Activated T-helper 1 cell treated with anti-CD3 and anti-CD28 coated beads, Interleukin-12 subunit alpha, Interleukin-12 subunit beta, Interleukin-2, Interleukin-4 antibody, amounts not matched to agents 30 ng/mL and 10 ng/mL and 1 ng/mL, durations not matched to agents 14 hours and 24 hours and 36 hours (primary cell): ENCODE results near the gene OTUD5. TPM values are rescaled to one million over a fixed set of nuclear protein-coding genes. Genes with fewer than 3 reads are reported as not detected.

Experiments used
- DNase-seq: peaks from one replicate; pipeline ENCODE4 v3.0.0; 2021; ENCODE audit warnings: low spot score
- H3K27ac Mint-ChIP-seq: one replicate; pipeline ENCODE4 v1.8.0; 2021; ENCODE audit warnings: mild to moderate bottlenecking, mixed read lengths
- H3K27me3 Mint-ChIP-seq: one replicate; pipeline ENCODE4 v1.8.0; 2022; ENCODE audit warnings: mild to moderate bottlenecking, moderate library complexity, mixed read lengths; ENCODE audit not compliant: insufficient read depth
- H3K36me3 Mint-ChIP-seq: one replicate; pipeline ENCODE4 v1.8.0; 2021; ENCODE audit warnings: low read depth, mixed read lengths
- H3K4me1 Mint-ChIP-seq: one replicate; pipeline ENCODE4 v1.8.0; 2021; ENCODE audit warnings: low read depth, mixed read lengths
- H3K4me3 Mint-ChIP-seq: one replicate; pipeline ENCODE4 v1.8.0; 2021; ENCODE audit warnings: mild to moderate bottlenecking, moderate library complexity, mixed read lengths
- H3K9me3 Mint-ChIP-seq: one replicate; pipeline ENCODE4 v1.8.0; 2021; ENCODE audit warnings: mixed read lengths
- intact Hi-C: fragments of 100-400 bp; cut with micrococcal nuclease; formaldehyde crosslinking; loops from one replicate; pipeline ENCODE4 v1.15.1; 2024
- total RNA-seq: library from RNA; stranded (reverse); gene quantifications from 2 replicates; pipeline ENCODE4 v1.2.3, GENCODE V29; 2022

The OTUD5 gene
- total RNA-seq, 1 donor from 2014 or later, result 84.1 TPM

DNA sequence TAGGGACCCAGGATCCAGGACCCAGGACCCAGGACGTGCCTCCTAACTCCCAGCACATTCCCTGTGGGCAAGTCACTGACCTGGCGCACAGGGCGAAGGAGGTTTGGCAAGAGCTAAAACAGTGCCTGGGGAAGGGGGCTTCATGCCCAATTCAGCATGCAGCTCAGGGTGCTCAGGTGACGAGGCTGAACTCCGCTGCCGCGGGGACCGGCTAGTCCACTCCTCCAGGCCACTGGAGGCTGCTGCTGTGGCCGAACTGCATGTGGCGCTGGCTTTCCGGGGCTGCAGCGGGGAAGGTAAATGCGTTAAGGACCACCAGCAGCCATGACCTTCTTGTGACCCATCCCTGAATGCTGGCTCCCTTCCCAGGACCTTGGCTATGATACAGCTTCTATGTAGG, 33.6 kb downstream of the OTUD5 start:
- H3K9me3 Mint-ChIP-seq, result no peaks in the 10 kb centered on the region
- peaks cover 28% of the 10 kb centered on the region for H3K4me1 Mint-ChIP-seq
- H3K27ac Mint-ChIP-seq, result peak overlapping the region; percentile 57
- H3K4me3 Mint-ChIP-seq, result no peak overlapping the region
- DNase-seq, result no peak
- intact Hi-C loops, result no loop called here
- H3K36me3 Mint-ChIP-seq, result peaks cover 34% of the 10 kb centered on the region
- no peaks in the 10 kb centered on the region for H3K27me3 Mint-ChIP-seq

DNA sequence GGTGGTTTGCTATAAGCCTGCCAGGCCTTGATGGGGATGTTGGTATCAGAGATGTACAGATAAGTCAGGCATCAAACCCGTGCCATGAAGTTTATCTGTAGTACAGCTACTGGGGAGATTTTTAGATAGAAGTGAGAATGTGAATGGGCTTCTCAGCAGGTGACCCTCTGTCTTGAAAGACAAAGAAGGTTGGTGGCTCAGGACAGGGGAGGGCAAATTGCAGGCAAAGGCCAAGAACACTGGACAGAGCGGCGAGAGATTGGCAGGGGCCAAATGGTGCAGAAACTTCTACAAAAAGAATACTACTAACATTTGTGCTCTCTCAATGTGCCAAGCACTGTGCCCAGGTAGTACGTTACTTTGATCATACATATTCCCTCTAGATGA, 36.7 kb downstream of the OTUD5 start:
- Mint-ChIP-seq H3K27ac (peak overlapping the region; percentile 97), H3K27me3 (no peaks in the 10 kb centered on the region), H3K4me1 (peaks cover 32% of the 10 kb centered on the region), H3K36me3 (peaks cover 43% of the 10 kb centered on the region), H3K4me3 (peak overlapping the region; percentile 98), H3K9me3 (no peaks in the 10 kb centered on the region)
- no peak for DNase-seq
- intact Hi-C loops, result no loop called here

DNA sequence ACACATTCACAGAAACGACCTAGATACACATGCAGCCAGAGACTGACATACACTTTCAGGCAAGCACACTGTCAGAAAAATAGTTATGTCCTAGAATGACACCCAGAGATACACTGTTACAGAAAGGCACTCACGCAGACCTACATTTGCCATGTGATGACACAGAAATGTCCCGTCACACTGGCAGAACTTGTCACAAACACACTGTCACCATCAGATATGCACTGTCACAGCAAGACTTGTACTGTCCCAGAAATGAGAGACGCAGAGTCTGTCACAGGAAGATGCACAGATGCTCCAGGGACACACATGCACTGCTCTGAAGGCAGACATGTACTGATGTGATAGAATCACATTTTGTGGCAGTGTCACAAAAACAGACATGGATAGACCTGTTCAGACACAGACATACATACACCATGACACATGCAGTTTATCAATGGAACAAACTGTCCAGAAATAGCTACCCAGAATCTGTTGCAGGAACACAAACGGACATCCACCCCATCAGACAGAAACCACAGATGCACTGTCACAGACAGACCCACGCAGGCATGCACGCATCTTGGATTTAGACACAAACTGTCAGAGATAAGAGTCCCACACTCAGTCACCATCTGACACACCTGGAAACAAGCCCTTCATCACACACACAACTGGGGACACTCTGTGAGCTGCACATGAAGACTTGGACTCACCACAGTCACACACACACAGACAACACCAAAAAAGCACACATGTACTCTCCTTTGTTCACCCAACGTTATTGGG, 37.3 kb downstream of the OTUD5 start:
- Mint-ChIP-seq H3K4me3 (peak overlapping the region; percentile 98), H3K27me3 (no peaks in the 10 kb centered on the region), H3K36me3 (peaks cover 42% of the 10 kb centered on the region), H3K27ac (peak overlapping the region; percentile 97), H3K4me1 (peaks cover 29% of the 10 kb centered on the region), H3K9me3 (no peaks in the 10 kb centered on the region)
- intact Hi-C loops, result loop anchor here (1.0 to 10.0 kb wide), 10 partner anchors 17 to 398 kb away; partner anchors contain the start of genes EBP, GRIPAP1, HDAC6 and MAGIX
- no peak for DNase-seq

DNA sequence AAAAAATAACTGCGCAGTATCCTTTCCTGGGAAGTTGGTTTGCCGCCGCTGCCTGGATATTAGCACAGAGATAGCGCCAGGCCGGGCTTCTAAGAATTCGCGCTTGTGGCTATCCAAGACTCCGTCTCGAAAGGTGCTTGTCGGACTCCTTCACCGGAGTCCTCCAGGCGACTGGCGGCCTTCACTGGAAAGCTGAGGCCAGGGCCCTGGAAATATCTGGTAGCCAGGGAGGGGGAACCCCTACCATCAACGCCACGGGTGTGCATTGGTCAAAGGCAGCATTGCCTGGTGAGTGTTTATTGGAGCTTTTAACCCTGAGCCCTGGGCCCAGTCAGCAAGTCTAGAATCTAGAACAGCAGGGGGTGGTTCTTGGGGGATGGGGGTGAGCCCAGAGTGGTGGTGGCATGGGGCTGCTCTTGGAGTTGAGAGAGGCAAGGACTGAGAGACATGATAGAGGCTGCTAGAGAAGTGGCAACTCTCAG, 38.0 kb downstream of the OTUD5 start:
- peak overlapping the region; percentile 98 for H3K4me3 Mint-ChIP-seq
- intact Hi-C loops, result loop anchor here (1.0 to 10.0 kb wide), 10 partner anchors 18 to 397 kb away; partner anchors contain the start of genes EBP, GRIPAP1, HDAC6 and MAGIX
- H3K9me3 Mint-ChIP-seq, result no peaks in the 10 kb centered on the region
- H3K36me3 Mint-ChIP-seq, result peaks cover 47% of the 10 kb centered on the region
- H3K27me3 Mint-ChIP-seq, result no peaks in the 10 kb centered on the region
- H3K27ac Mint-ChIP-seq, result peak overlapping the region; percentile 97
- no peak for DNase-seq
- H3K4me1 Mint-ChIP-seq, result peaks cover 34% of the 10 kb centered on the region

DNA sequence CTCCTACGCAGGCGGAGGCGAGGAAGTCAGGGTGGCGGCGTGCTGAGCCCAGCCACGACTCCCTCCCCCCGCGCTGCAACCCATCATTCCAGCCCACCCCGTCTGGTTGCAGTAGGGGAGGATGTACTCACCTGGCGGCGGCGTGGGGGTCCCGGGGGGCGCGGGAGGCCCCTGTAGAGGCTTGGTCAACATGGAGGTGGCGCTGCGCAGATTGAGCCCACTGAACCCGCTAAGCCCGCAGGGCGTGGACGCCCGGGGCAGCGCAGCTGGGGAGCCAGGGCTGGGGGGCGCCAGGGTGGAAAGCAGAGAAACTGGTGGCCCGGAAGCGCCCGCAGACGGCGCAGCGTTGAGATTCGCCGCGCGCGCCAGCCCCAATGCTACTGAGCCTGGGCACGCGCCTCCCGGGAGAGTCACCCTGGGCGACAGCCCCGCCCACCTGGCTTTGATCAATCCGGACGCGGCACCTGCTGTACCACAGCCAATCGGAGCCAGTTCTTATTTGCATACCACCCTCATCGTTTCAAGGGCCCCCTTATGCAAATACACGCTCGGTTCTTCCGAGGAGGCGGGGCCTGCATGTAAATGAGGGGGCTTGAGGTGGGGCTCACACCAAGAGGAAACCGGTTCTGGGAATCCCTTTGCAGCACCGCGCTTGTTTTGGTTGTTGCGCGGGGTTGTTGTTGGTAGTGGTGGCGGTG, 38.6 kb downstream of the OTUD5 start, which contains the start of gene PIM2:
TSS of gene PIM2 (minus strand) at position 382 of the 698 bp plus-strand sequence. CDS start at position 192, 190 bp downstream.
- no peaks in the 10 kb centered on the region for H3K9me3 Mint-ChIP-seq
- H3K36me3 Mint-ChIP-seq, result peaks cover 48% of the 10 kb centered on the region
- peaks cover 34% of the 10 kb centered on the region for H3K4me1 Mint-ChIP-seq
- intact Hi-C loops, result loop anchor here (1.0 to 10.0 kb wide), 10 partner anchors 19 to 396 kb away; partner anchors contain the start of genes EBP, GRIPAP1, HDAC6 and MAGIX
- peak within 1 kb of the TSS; percentile 97 for H3K27ac Mint-ChIP-seq
- H3K27me3 Mint-ChIP-seq, result no peaks in the 10 kb centered on the region
- peak; percentile 89 for DNase-seq
- peak within 1 kb of the TSS; percentile 98 for H3K4me3 Mint-ChIP-seq

DNA sequence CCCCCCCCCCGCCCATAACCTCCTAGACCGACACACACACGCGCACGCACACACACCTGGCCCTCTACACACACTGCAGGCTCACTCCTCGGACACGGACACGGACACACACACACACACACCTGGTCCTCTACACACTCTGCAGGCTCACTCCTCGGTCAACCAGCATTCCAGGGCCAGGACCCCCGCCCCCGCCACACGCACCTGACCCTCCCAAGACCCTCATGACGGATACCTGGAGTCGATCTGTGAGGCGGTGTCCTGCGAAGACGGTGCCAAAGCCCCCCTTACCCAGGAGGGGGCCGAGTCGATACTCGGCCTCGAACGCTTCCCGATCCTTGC, 39.1 kb downstream of the OTUD5 start:
- H3K27ac Mint-ChIP-seq, result peak overlapping the region; percentile 97
- DNase-seq, result no peak
- peaks cover 53% of the 10 kb centered on the region for H3K36me3 Mint-ChIP-seq
- intact Hi-C loops, result loop anchor here (5.0 to 10.0 kb wide), 4 partner anchors 84 to 396 kb away; partner anchors contain the start of genes EBP, GRIPAP1 and MAGIX
- peak overlapping the region; percentile 98 for H3K4me3 Mint-ChIP-seq
- no peaks in the 10 kb centered on the region for H3K27me3 Mint-ChIP-seq
- H3K9me3 Mint-ChIP-seq, result no peaks in the 10 kb centered on the region
- H3K4me1 Mint-ChIP-seq, result peaks cover 35% of the 10 kb centered on the region

DNA sequence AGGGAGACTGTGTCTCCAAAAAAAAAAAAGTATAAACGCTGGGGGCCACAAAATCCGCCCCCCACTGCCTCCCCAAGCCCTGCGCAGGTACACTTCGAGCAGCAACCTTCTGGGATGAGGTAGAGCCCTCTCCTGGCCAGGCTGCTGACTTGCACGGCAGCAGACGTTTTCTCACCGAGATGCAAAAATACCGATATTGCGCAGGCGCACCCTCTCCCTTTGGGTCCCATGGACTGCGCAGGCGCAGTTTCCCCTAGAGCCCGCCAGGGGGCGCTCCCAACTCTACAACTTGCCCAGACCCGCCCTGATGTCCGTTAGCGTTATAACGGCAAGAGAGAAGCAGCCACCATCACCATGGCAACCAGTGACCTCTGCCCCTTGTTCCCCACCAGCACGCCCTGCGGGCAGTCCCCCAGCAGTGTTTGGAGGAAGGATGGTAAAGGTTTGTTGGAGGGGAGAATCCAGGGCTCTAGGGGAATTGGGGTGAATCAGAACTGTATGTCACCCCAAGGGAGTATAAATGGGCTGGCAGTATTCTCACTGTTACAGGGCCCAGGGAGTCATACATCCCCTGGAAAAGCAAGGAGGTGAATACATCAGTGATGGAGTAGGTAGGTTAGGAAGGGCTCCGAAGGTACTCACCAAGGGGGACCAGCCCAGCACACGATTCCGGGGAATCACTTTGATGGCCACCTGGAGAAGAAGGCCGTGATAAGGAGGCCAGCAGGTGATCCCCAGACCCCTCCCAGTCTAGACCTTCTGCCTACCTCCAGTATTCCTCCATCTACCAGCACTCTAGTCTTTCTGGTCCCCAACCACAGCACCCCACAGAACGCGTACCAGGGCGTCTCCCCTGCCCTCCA, 40.0 kb downstream of the OTUD5 start:
- intact Hi-C loops, result loop anchor here (1.0 to 10.0 kb wide), 7 partner anchors 26 to 395 kb away; partner anchors contain the start of genes EBP, GRIPAP1, MAGIX and SUV39H1
- peak overlapping the region; percentile 98 for H3K4me3 Mint-ChIP-seq
- H3K4me1 Mint-ChIP-seq, result peaks cover 35% of the 10 kb centered on the region
- no peaks in the 10 kb centered on the region for H3K27me3 Mint-ChIP-seq
- peak overlapping the region; percentile 97 for H3K27ac Mint-ChIP-seq
- peaks cover 56% of the 10 kb centered on the region for H3K36me3 Mint-ChIP-seq
- no peaks in the 10 kb centered on the region for H3K9me3 Mint-ChIP-seq
- peak; percentile 87 for DNase-seq

DNA sequence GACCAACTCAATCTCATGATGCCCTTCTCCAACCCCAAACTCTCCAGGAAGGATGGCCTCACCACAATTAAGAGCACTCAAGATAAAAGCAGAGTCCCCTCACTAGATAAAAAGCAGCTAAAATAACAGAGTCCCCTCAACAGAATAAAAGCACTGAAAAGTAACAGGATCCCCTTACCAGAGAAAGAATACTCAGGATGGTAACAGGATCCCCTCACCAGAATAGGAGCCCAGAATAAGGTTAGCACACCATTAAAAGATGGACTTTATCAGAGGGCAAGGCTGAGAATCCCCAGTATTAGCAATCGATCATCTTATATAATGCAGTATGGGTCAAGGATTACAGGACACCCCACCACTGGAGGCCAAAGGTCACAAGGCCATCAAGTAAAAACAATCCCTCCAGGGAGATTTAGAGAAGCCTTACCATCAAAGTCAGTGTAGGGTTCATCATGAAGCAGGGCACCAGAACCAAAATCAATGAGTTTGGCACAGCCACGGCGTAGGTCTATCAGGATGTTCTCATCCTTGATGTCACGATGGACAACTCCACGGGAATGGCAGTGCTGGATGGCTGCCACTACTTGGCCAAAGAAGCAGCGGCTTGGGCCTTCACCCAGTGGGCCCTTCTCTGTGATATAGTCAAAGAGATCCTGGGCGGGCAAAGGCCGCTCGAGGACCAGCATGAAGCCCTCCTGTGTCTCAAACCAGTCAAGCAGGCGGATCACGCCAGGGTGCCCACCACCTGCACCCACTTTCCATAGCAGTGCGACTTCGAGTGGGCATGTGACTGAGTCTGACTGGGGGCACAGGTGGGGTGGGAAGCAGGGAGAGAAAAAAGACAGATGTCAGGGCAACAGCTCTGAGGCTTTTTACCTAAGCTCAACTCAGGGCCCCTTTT, 42.6 kb downstream of the OTUD5 start:
- peaks cover 45% of the 10 kb centered on the region for H3K4me1 Mint-ChIP-seq
- no peak for DNase-seq
- intact Hi-C loops, result loop anchor here (5.0 to 10.0 kb wide), 4 partner anchors 87 to 393 kb away; partner anchors contain the start of genes EBP, GRIPAP1 and MAGIX
- H3K9me3 Mint-ChIP-seq, result no peaks in the 10 kb centered on the region
- H3K27ac Mint-ChIP-seq, result peak overlapping the region; percentile 52
- H3K36me3 Mint-ChIP-seq, result peaks cover 53% of the 10 kb centered on the region
- no peaks in the 10 kb centered on the region for H3K27me3 Mint-ChIP-seq
- H3K4me3 Mint-ChIP-seq, result peak overlapping the region; percentile 98

DNA sequence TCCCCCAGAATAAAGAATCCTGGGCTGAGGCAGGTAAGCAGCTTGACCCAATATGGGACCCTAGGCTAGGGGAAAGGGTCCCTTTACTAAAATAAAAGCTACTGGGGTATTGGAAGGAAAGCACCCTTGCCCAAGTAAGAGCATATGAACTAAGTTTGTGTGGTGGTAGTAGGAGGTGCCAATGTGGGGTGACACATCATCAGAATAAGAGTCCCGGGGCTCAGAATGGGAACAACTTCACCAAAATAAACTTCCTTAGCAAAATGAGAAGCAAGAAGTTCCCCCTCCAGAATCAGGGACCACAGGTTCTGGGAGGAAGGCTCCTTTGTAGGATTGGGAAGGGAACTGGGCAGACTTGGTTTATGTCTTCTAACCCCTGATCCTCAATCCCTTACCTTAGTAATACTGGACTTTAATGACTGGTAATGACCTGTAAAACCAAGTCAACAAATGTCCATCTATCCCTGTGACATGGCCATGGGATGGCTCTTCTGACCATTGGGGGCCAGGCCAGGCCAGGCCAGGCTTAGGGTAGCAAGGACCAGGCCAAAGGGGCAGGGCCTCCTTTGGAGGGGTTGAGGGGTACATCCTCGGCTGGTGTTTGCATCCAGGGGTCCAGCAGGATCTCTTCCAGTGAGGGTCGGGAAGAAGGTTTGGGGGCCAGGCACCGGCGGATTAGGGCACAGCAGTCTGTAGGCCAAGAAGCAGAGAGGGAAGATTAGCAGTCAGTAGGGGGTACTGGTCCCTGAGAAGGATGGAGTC, 43.6 kb downstream of the OTUD5 start:
- H3K27ac Mint-ChIP-seq, result peak overlapping the region; percentile 81
- no peaks in the 10 kb centered on the region for H3K27me3 Mint-ChIP-seq
- H3K9me3 Mint-ChIP-seq, result no peaks in the 10 kb centered on the region
- peaks cover 40% of the 10 kb centered on the region for H3K4me1 Mint-ChIP-seq
- peak overlapping the region; percentile 98 for H3K4me3 Mint-ChIP-seq
- no peak for DNase-seq
- intact Hi-C loops, result loop anchor here (10.0 kb wide), 1 partner anchor 251 kb away; the partner anchor contains the start of gene MAGIX
- H3K36me3 Mint-ChIP-seq, result peaks cover 50% of the 10 kb centered on the region

DNA sequence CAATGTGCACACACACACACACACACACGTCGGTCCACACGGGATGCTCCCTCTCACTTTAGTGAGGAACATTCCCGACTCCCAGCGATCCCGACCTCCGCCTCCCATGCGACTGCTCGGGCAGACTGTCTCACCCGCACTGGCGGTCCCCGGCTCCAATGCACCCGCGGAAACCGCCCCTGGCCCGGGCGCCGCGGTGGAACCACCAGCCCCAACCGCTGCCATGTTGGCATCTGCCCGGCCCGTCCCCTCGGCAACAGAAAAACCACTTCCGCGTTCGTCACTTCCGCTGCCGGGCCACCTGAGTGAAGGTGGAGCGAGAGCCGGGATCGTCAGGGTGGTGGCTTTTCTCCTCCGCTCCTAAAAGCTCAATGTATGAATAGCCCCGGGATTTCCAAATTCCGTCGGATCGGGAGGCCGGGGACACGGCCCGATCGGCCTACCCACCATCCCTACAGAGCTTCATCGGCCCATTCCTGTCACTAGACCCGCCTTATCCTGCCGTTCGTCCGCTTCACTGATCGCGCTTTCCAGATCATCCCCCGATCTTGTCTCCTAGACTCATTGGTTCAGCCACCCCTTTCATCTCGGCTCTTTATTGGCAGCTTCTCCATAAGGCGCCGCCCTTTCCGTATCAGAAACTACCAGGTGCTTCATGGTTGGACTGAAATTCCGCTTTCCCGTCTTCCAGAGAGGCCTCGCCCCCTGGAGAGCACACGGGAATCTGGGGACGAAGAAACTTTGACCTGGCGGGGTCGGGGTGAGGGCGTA, 45.8 kb downstream of the OTUD5 start, which contains the start of gene SLC35A2:
TSS of gene SLC35A2 (minus strand) at position 235 of the 771 bp plus-strand sequence. CDS start at position 225, 10 bp downstream.
- peak within 1 kb of the TSS; percentile 98 for H3K4me3 Mint-ChIP-seq
- intact Hi-C loops, result loop anchor here (1.0 to 10.0 kb wide), 3 partner anchors 14 to 253 kb away; partner anchors contain the start of genes MAGIX, PQBP1 and TIMM17B
- peak within 1 kb of the TSS; percentile 93 for H3K27ac Mint-ChIP-seq
- peak; percentile 85 for DNase-seq
- no peaks in the 10 kb centered on the region for H3K9me3 Mint-ChIP-seq
- H3K27me3 Mint-ChIP-seq, result no peaks in the 10 kb centered on the region
- peaks cover 35% of the 10 kb centered on the region for H3K4me1 Mint-ChIP-seq
- H3K36me3 Mint-ChIP-seq, result peaks cover 36% of the 10 kb centered on the region
